GM12872 (cell line): ENCODE measurements around the gene HHIPL1.

Experiments
- CTCF ChIP-seq: IDR thresholded peaks from 3 replicates; pipeline ENCODE4 v1.5.1; 2011; ENCODE audit warnings: low read depth, mild to moderate bottlenecking, low read length, moderate library complexity; ENCODE audit not compliant: insufficient read depth

Gene HHIPL1

GRCh38 chr14:99644723-99645544, at the start of gene HHIPL1:
HHIPL1 (plus strand) TSS chr14:99645129; CDS start chr14:99645208, 79 bp downstream.
- no peak for TF ChIP-seq CTCF

- TF ChIP-seq CTCF, result no peak
Observed at GRCh38 chr14:99595524-99595923, 49.4 kb upstream of the HHIPL1 start.

GRCh38 chr14:99596071-99596627, 48.8 kb upstream of the HHIPL1 start:
- TF ChIP-seq CTCF, result no peak

- TF ChIP-seq CTCF, result no peak
Observed at GRCh38 chr14:99596772-99597171, 48.2 kb upstream of the HHIPL1 start.

GRCh38 chr14:99597911-99598600, 46.9 kb upstream of the HHIPL1 start:
- TF ChIP-seq CTCF, result no peak

- TF ChIP-seq CTCF, result no peak
Observed at GRCh38 chr14:99598774-99599173, 46.2 kb upstream of the HHIPL1 start.

- TF ChIP-seq CTCF, result no peak
Observed at GRCh38 chr14:99599393-99599792, 45.5 kb upstream of the HHIPL1 start.
